Natural killer cell (primary cell): ENCODE data around the gene CEP44. TPM values are rescaled to one million over a fixed set of nuclear protein-coding genes. Genes with fewer than 3 reads are reported as not detected.

Experiments
- ATAC-seq, 3 donors: fragments of 150-1000 bp in 2 of 3; fragments of 200-7000 bp in 1 of 3; cut with Tn5 transposase; 1 replicate in 1 of 3; 2 replicates in 2 of 3; pipeline ENCODE4 v1.10.0; 2021; ENCODE audit warnings: mild to moderate bottlenecking in 2 of 3, moderate library complexity in 2 of 3
- DNase-seq, 2 donors: peaks; one replicate each; pipeline versions ENCODE4 v3.0.0 to v3.0.0-alpha.2; 2013 to 2021; ENCODE audit warnings: mixed read lengths in 1 of 2
- H3K27ac ChIP-seq: one replicate; pipeline ENCODE4 v1.5.1; 2013; ENCODE audit warnings: mild to moderate bottlenecking, low read length
- H3K27me3 ChIP-seq: one replicate; pipeline ENCODE4 v1.6.1; 2013; ENCODE audit warnings: low read length; ENCODE audit not compliant: control insufficient read depth, insufficient read depth
- H3K36me3 ChIP-seq: one replicate; pipeline ENCODE4 v1.6.1; 2013; ENCODE audit warnings: low read length; ENCODE audit not compliant: control insufficient read depth, insufficient read depth
- H3K4me1 ChIP-seq: one replicate; pipeline ENCODE4 v1.6.1; 2013; ENCODE audit warnings: low read length; ENCODE audit not compliant: control insufficient read depth, insufficient read depth
- H3K4me3 ChIP-seq: one replicate; pipeline ENCODE4 v1.5.1; 2013; ENCODE audit warnings: low read length
- H3K9me3 ChIP-seq: one replicate; pipeline ENCODE4 v1.6.1; 2013; ENCODE audit warnings: low read length; ENCODE audit not compliant: control insufficient read depth, insufficient read depth
- H3K27ac Mint-ChIP-seq, 2 donors: one replicate each; pipeline ENCODE4 v1.8.0; 2022; ENCODE audit warnings: mild to moderate bottlenecking in 2 of 2, mixed read lengths in 2 of 2, moderate library complexity in 1 of 2
- H3K27me3 Mint-ChIP-seq, 2 donors: one replicate each; pipeline ENCODE4 v1.8.0; 2022; ENCODE audit warnings: low read depth in 2 of 2, mixed read lengths in 2 of 2
- H3K36me3 Mint-ChIP-seq: one replicate; pipeline ENCODE4 v1.8.0; 2022; ENCODE audit warnings: mixed read lengths
- H3K4me1 Mint-ChIP-seq, 2 donors: one replicate each; pipeline ENCODE4 v1.8.0; 2022; ENCODE audit warnings: mixed read lengths in 2 of 2
- H3K4me3 Mint-ChIP-seq: one replicate; pipeline ENCODE4 v1.8.0; 2022; ENCODE audit warnings: mild to moderate bottlenecking, moderate library complexity, mixed read lengths
- H3K9me3 Mint-ChIP-seq, 2 donors: one replicate each; pipeline ENCODE4 v1.8.0; 2022; ENCODE audit warnings: mixed read lengths in 2 of 2
- CTCF ChIP-seq: fragments of 200-600 bp; IDR thresholded peaks from one replicate; pipeline ENCODE4 v1.8.0; 2022; ENCODE audit warnings: antibody characterized with exemption
- WGBS: methylation state at CpG from one replicate; pipeline ENCODE4 v1.1.7; 2013; ENCODE audit warnings: missing lambda C conversion rate; ENCODE audit not compliant: insufficient coverage; 5-methylcytosine and 5-hydroxymethylcytosine counted together
- intact Hi-C: fragments of 100-400 bp; cut with micrococcal nuclease; formaldehyde crosslinking; loops from one replicate; pipeline ENCODE4 v1.14.2; 2022
- total RNA-seq, 4 donors: library from RNA; stranded (reverse); fragments of 120-200 nt in 1 of 4; gene quantifications; one replicate each; pipeline versions ENCODE4 v1.2.3 to v1.2.4, GENCODE V29; 2013 to 2022

CEP44 gene
- total RNA-seq, 3 donors from 2014 or later (not counting 1 experiment from before 2014, with no cell fraction given), result 21.7 to 25.2 (median 23.4) TPM

DNA sequence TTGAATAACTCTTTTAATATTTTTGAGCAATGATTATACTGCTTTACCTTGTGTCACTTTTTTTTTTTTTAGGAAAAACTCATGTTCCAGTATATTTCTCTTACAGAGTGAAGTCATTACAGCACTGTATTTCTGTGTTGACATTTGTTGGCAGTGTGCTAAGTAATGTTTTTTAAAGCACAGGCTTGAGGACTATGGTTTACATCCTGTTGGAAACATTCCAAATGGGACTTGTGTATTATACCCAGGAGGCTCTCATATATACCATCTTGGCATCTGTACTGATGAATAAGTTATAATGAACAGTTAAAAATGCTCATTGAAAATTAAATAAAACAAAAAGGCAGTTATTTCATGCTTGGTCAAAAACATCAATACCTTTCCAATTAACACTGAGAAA is 33.8 kb downstream of the CEP44 start:
- no peak overlapping the region for H3K27ac Mint-ChIP-seq
- intact Hi-C loops, result loop anchor here (5.0 kb wide), 1 partner anchor 900 kb away; no protein-coding TSS in a partner anchor

GRCh38 chr4:174318829-174319764 is 35.4 kb downstream of the CEP44 start:
- 94% methylated on average over 7 of the region's 8 CpGs for WGBS
- Histone ChIP-seq H3K36me3 (peaks cover 18% of the 10 kb centered on the region), H3K27ac (no peak overlapping the region), H3K9me3 (no peaks in the 10 kb centered on the region), H3K4me1 (no peaks in the 10 kb centered on the region), H3K4me3 (no peak overlapping the region), H3K27me3 (no peaks in the 10 kb centered on the region)
- intact Hi-C loops, result loop anchor here (1.0 to 5.0 kb wide), 2 partner anchors 97 to 902 kb away; no protein-coding TSS in a partner anchor
- H3K4me3 Mint-ChIP-seq, result no peak overlapping the region
- H3K9me3 Mint-ChIP-seq, result no peaks in the 10 kb centered on the region
- peak; percentile 76 for TF ChIP-seq CTCF
- ATAC-seq (no peak), DNase-seq (peak in 1 of 2 donors; percentile 66)
- H3K36me3 Mint-ChIP-seq, result no peaks in the 10 kb centered on the region
- H3K27me3 Mint-ChIP-seq, result no peaks in the 10 kb centered on the region
- H3K4me1 Mint-ChIP-seq, result no peaks in the 10 kb centered on the region
- H3K27ac Mint-ChIP-seq, result no peak overlapping the region

More for the DNA sequence above, 33.8 kb downstream of the CEP44 start:
- Mint-ChIP-seq H3K36me3 (no peaks in the 10 kb centered on the region), H3K4me3 (no peak overlapping the region), H3K9me3 (no peaks in the 10 kb centered on the region), H3K4me1 (peaks cover 9% of the 10 kb centered on the region in 2 donors), H3K27me3 (no peaks in the 10 kb centered on the region)
- H3K36me3 ChIP-seq, result peaks cover 18% of the 10 kb centered on the region
- H3K9me3 ChIP-seq, result no peaks in the 10 kb centered on the region
- no peak for ATAC-seq
- H3K4me3 ChIP-seq, result no peak overlapping the region
- DNase-seq, result no peak
- no peak for TF ChIP-seq CTCF
- no peaks in the 10 kb centered on the region for H3K4me1 ChIP-seq
- H3K27me3 ChIP-seq, result no peaks in the 10 kb centered on the region
- no peak overlapping the region for H3K27ac ChIP-seq

DNA sequence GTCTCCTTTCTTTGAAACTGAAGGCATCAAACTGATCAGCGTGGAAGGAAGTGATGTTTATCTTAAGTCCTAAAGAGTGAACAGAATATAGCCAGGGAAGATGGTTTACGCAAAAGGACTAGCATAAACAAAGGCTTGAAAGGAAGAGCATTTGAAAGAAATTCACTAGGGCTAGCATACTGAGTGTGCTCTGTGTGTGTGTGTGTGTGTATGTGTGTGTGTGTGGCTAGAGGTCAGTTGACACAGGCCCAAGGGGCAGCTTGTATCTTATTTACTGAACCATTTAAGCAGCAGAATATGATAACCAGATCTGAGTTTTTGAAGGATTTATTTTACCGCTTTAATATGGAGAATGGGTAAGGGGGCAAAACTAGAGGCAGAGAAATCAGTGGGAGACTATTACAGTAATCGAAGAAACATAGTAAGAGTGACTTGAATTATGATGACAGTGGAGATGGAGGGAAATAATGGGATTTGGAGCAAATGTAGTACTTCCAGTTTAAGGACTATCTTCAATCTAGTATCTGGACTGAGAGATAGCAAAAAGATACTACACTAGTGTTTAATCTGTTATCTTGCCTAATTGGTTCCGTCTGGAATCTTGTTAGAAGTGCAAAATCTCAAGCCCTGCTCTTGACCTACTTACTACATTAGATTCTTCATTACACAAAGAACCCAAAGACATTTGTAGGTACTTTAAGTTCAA is 36.9 kb downstream of the CEP44 start:
- Histone ChIP-seq H3K27me3 (no peaks in the 10 kb centered on the region), H3K9me3 (no peaks in the 10 kb centered on the region), H3K36me3 (peaks cover 18% of the 10 kb centered on the region), H3K4me1 (no peaks in the 10 kb centered on the region), H3K4me3 (no peak overlapping the region), H3K27ac (no peak overlapping the region)
- intact Hi-C loops, result no loop called here
- DNase-seq (no peak), ATAC-seq (no peak)
- no peaks in the 10 kb centered on the region for H3K27me3 Mint-ChIP-seq
- H3K27ac Mint-ChIP-seq, result no peak overlapping the region
- no peak overlapping the region for H3K4me3 Mint-ChIP-seq
- no peaks in the 10 kb centered on the region for H3K4me1 Mint-ChIP-seq
- no peaks in the 10 kb centered on the region for H3K9me3 Mint-ChIP-seq
- TF ChIP-seq CTCF, result no peak
- WGBS, result 82% methylated on average over 5 of the region's 5 CpGs
- no peaks in the 10 kb centered on the region for H3K36me3 Mint-ChIP-seq
